ENCODE results near the gene CDC27.
"Not testable (repeated sequence)": the region's sequence is repeated elsewhere in the genome, so short reads cannot be mapped to it uniquely, and the experiment has no call there.

CDC27 gene

GRCh38 chr17:47192554-47192953, 3.5 kb upstream of the CDC27 start:
- no peak for DNase-seq

- DNase-seq = no peak
These were observed 1.7 kb upstream of the CDC27 start for GRCh38 chr17:47190770-47191169.

GRCh38 chr17:47190243-47190642, 1.1 kb upstream of the CDC27 start:
- DNase-seq = no peak

- no peak for DNase-seq
These were observed 690 bp upstream of the CDC27 start for GRCh38 chr17:47189732-47190237.

GRCh38 chr17:47188271-47188875, 722 bp downstream of the CDC27 start:
- DNase-seq = no peak

- no peak for DNase-seq
These were observed 4.4 kb downstream of the CDC27 start for GRCh38 chr17:47184681-47185080.

- not testable (repeated sequence) for DNase-seq
These were observed 8.1 kb downstream of the CDC27 start for GRCh38 chr17:47180988-47181387.

- no peak for DNase-seq
These were observed 8.8 kb downstream of the CDC27 start for GRCh38 chr17:47180337-47180736.

GRCh38 chr17:47179141-47179540, 10.0 kb downstream of the CDC27 start:
- no peak for DNase-seq

- no peak for DNase-seq
These were observed 11.8 kb downstream of the CDC27 start for GRCh38 chr17:47177261-47177660.

GRCh38 chr17:47176389-47176826, 12.7 kb downstream of the CDC27 start:
- no peak for DNase-seq

- not testable (repeated sequence) for DNase-seq
These were observed 14.3 kb downstream of the CDC27 start for GRCh38 chr17:47174823-47175222.

- DNase-seq = no peak
These were observed 16.2 kb downstream of the CDC27 start for GRCh38 chr17:47172696-47173565.

- no peak for DNase-seq
These were observed 18.4 kb downstream of the CDC27 start for GRCh38 chr17:47170710-47171109.

GRCh38 chr17:47168896-47169295, 20.2 kb downstream of the CDC27 start:
- DNase-seq = not testable (repeated sequence)

GRCh38 chr17:47166854-47167253, 22.2 kb downstream of the CDC27 start:
- not testable (repeated sequence) for DNase-seq

GRCh38 chr17:47165137-47165536, 24.0 kb downstream of the CDC27 start:
- no peak for DNase-seq

GRCh38 chr17:47164263-47164662, 24.8 kb downstream of the CDC27 start:
- DNase-seq = no peak

GRCh38 chr17:47162013-47162622, 27.0 kb downstream of the CDC27 start:
- no peak for DNase-seq

- DNase-seq = no peak
These were observed 29.8 kb downstream of the CDC27 start for GRCh38 chr17:47159315-47159714.

- no peak for DNase-seq
These were observed 43.7 kb downstream of the CDC27 start for GRCh38 chr17:47145351-47145750.

GRCh38 chr17:47135235-47135634, 53.9 kb downstream of the CDC27 start:
- no peak for DNase-seq

GRCh38 chr17:47134354-47134753, 54.7 kb downstream of the CDC27 start:
- DNase-seq = not testable (repeated sequence)

GRCh38 chr17:47131761-47132160, 57.3 kb downstream of the CDC27 start:
- no peak for DNase-seq

All from cerebellar nuclear complex (tissue), 1 donor.